AML-193 (cell line): ENCODE measurements around the gene UBE2M.
"Not testable (repeated sequence)": the region's sequence is repeated elsewhere in the genome, so short reads cannot be mapped to it uniquely, and the experiment has no call there.

Source experiments
- DNase-seq, 2 experiments: peaks; one replicate each; lab custom pipeline; 2025; lab: John Stamatoyannopoulos, UW

Gene UBE2M

GRCh38 chr19:58555369-58555885 lies 3.0 kb downstream of the UBE2M start:
- no peak for DNase-seq

GRCh38 chr19:58554494-58555368 lies 3.7 kb downstream of the UBE2M start, which contains the start of gene CHMP2A:
CHMP2A (minus strand) TSS chr19:58555105; CDS start chr19:58554212, 893 bp downstream.
- no peak for DNase-seq

- no peak for DNase-seq
Observed at GRCh38 chr19:58553799-58554493, 4.5 kb downstream of the UBE2M start.

- DNase-seq: no peak
Observed at GRCh38 chr19:58552655-58553054, 5.8 kb downstream of the UBE2M start.

GRCh38 chr19:58551577-58552471 lies 6.6 kb downstream of the UBE2M start:
- DNase-seq: no peak

- no peak for DNase-seq
Observed at GRCh38 chr19:58551123-58551497, 7.3 kb downstream of the UBE2M start.

- DNase-seq: no peak
Observed at GRCh38 chr19:58550362-58551122, 7.9 kb downstream of the UBE2M start.

GRCh38 chr19:58549664-58550361 lies 8.6 kb downstream of the UBE2M start:
- DNase-seq: no peak

GRCh38 chr19:58548859-58549663 lies 9.3 kb downstream of the UBE2M start:
- DNase-seq: no peak

GRCh38 chr19:58547323-58548312 lies 10.8 kb downstream of the UBE2M start:
- no peak for DNase-seq

GRCh38 chr19:58546019-58546530 lies 12.3 kb downstream of the UBE2M start:
- DNase-seq: no peak

GRCh38 chr19:58545286-58546018 lies 13.0 kb downstream of the UBE2M start:
- DNase-seq: no peak

GRCh38 chr19:58544591-58545285 lies 13.7 kb downstream of the UBE2M start:
- DNase-seq: no peak

GRCh38 chr19:58543826-58544590 lies 14.4 kb downstream of the UBE2M start, which contains the start of gene TRIM28:
TRIM28 (plus strand) TSS chr19:58544064; CDS start chr19:58544758, 694 bp downstream.
- DNase-seq: no peak

GRCh38 chr19:58542641-58543372 lies 15.6 kb downstream of the UBE2M start:
- not testable (repeated sequence) for DNase-seq
